HepG2 (cell line): ENCODE measurements around the gene CPT1C. TPM values are rescaled to one million over a fixed set of nuclear protein-coding genes. Genes with fewer than 3 reads are reported as not detected.

Source experiments
- ATAC-seq: fragments of 200-7000 bp; cut with Tn5 transposase; 3 replicates; pipeline ENCODE4 v1.9.1; 2020; ENCODE audit warnings: mild to moderate bottlenecking, moderate library complexity
- BruUV-seq: library from RNA; stranded (reverse); fragments of 400-500 nt; replicated peaks from 2 replicates; lab custom pipeline; 2021; lab: Mats Ljungman, UMichigan
- CTCF ChIA-PET: fragments of 300-600 bp; formaldehyde crosslinking; extraction: SDS; loops from one replicate; lab custom pipeline; 2021; ENCODE audit warnings: low total read pairs, inconsistent platforms, low intra/inter-chr PET ratio; lab: Yijun Ruan, JAX
- POLR2A ChIA-PET: fragments of 350-600 bp; sonication (Branson Sonifier 250); formaldehyde crosslinking; loops from one replicate; lab custom pipeline; 2020; ENCODE audit warnings: antibody characterized with exemption, inconsistent platforms; lab: Yijun Ruan, JAX
- DNase-seq: peaks from one replicate; pipeline ENCODE4 v3.0.0-alpha.2; 2015; ENCODE audit warnings: low spot score
- FAIRE-seq: peaks from 3 replicates; lab custom pipeline; 2011; peaks lifted over from hg19 to GRCh38; lab: Jason Lieb, UNC
- H2AFZ ChIP-seq: one replicate; pipeline ENCODE4 v1.6.1; 2011; ENCODE audit warnings: low read length, inconsistent platforms
- H3K27ac ChIP-seq: fragments of 300-600 bp; 3 replicates; pipeline ENCODE4 v1.8.0; 2011; ENCODE audit warnings: mixed run types, mild to moderate bottlenecking, mixed read lengths, low read length, inconsistent platforms; ENCODE audit not compliant: insufficient read depth; ENCODE audit errors: extremely low read length
- H3K27me3 ChIP-seq, 2 experiments: fragments of 200-600 bp in 1 of 2; 2 replicates in 1 of 2; 3 replicates in 1 of 2; pipeline versions ENCODE4 v1.6.0 to v1.8.0; 2011; ENCODE audit warnings: low read length in 2 of 2, mild to moderate bottlenecking in 2 of 2, moderate library complexity in 2 of 2, inconsistent platforms in 1 of 2; ENCODE audit not compliant: insufficient read depth in 2 of 2, control insufficient read depth in 1 of 2
- H3K36me3 ChIP-seq, 2 experiments: fragments of 200-600 bp in 1 of 2; replicated peaks in 1 of 2; 2 replicates in 1 of 2; 3 replicates in 1 of 2; pipeline versions ENCODE4 v1.5.1 to v1.8.0; 2011; ENCODE audit warnings: low read length in 2 of 2, inconsistent platforms in 1 of 2; ENCODE audit not compliant: insufficient read depth in 2 of 2, control insufficient read depth in 1 of 2
- H3K4me1 ChIP-seq: 2 replicates; pipeline ENCODE4 v1.5.1; 2012; ENCODE audit warnings: low read length, inconsistent platforms; ENCODE audit not compliant: insufficient read depth
- H3K4me2 ChIP-seq: 2 replicates; pipeline ENCODE4 v1.6.0; 2011; ENCODE audit warnings: low read depth, low read length, inconsistent platforms
- H3K4me3 ChIP-seq, 3 experiments: fragments of 200-600 bp in 1 of 3; sonication (generic), shearing (Covaris generic) in 1 of 3; replicated peaks in 1 of 3; 2 replicates each; pipeline ENCODE4 v1.5.1; 2011 to 2016; ENCODE audit warnings: low read length in 3 of 3, inconsistent platforms in 2 of 3, low read depth in 2 of 3, mild to moderate bottlenecking in 2 of 3, control low read depth in 1 of 3, mixed read lengths in 1 of 3; ENCODE audit not compliant: insufficient read depth in 1 of 3
- H3K79me2 ChIP-seq: one replicate; pipeline ENCODE4 v1.6.1; 2011; ENCODE audit warnings: low read length, inconsistent platforms; ENCODE audit not compliant: insufficient read depth
- H3K9ac ChIP-seq: 2 replicates; pipeline ENCODE4 v1.6.0; 2011; ENCODE audit warnings: mild to moderate bottlenecking, low read depth, low read length, inconsistent platforms; ENCODE audit not compliant: insufficient read depth
- H3K9me3 ChIP-seq: 2 replicates; pipeline ENCODE4 v1.5.1; 2012; ENCODE audit warnings: mild to moderate bottlenecking, low read length
- H4K20me1 ChIP-seq: 2 replicates; pipeline ENCODE4 v1.6.0; 2011; ENCODE audit warnings: inconsistent platforms, mild to moderate bottlenecking, low read length, moderate library complexity; ENCODE audit not compliant: insufficient read depth
- ELF3 ChIP-seq: IDR thresholded peaks from 2 replicates; pipeline ENCODE4 v1.6.1; 2016; ENCODE audit warnings: missing genetic modification reagents, missing compliant biosample characterization
- ETV5 ChIP-seq: IDR thresholded peaks from 2 replicates; pipeline ENCODE4 v1.6.1; 2018; ENCODE audit warnings: missing biosample characterization, missing genetic modification reagents, inconsistent platforms, borderline replicate concordance
- JUNB ChIP-seq: sonication (generic); formaldehyde crosslinking; IDR thresholded peaks from 2 replicates; pipeline ENCODE4 v1.8.0; 2022; ENCODE audit warnings: missing genetic modification reagents, mild to moderate bottlenecking, borderline replicate concordance
- NR1H2 ChIP-seq: sonication (generic); formaldehyde crosslinking; IDR thresholded peaks from 2 replicates; pipeline ENCODE4 v1.8.1; 2022; ENCODE audit warnings: low read depth, missing genetic modification reagents, borderline replicate concordance
- PHF5A ChIP-seq: IDR thresholded peaks from one replicate; pipeline ENCODE4 v1.6.1; 2018; ENCODE audit warnings: low read depth, missing genetic modification reagents; ENCODE audit not compliant: unreplicated experiment
- SRY ChIP-seq: sonication (generic); formaldehyde crosslinking; IDR thresholded peaks from 2 replicates; pipeline ENCODE4 v1.8.0; 2022; ENCODE audit warnings: mild to moderate bottlenecking, missing genetic modification reagents
- ZFP41 ChIP-seq: sonication (generic); formaldehyde crosslinking; IDR thresholded peaks from 2 replicates; pipeline ENCODE4 v1.4.0; 2020; ENCODE audit warnings: mild to moderate bottlenecking, missing genetic modification reagents, borderline replicate concordance
- ZNF101 ChIP-seq: sonication (generic); formaldehyde crosslinking; IDR thresholded peaks from 2 replicates; pipeline ENCODE4 v1.4.0; 2020; ENCODE audit warnings: mild to moderate bottlenecking, low read depth, missing genetic modification reagents, borderline replicate concordance
- ZNF367 ChIP-seq: sonication (generic); formaldehyde crosslinking; IDR thresholded peaks from 2 replicates; pipeline ENCODE4 v1.4.0; 2020; ENCODE audit warnings: missing genetic modification reagents, borderline replicate concordance
- ZNF496 ChIP-seq: sonication (generic); formaldehyde crosslinking; IDR thresholded peaks from 2 replicates; pipeline ENCODE4 v1.8.1; 2023; ENCODE audit warnings: mild to moderate bottlenecking, moderate library complexity, missing genetic modification reagents; ENCODE audit not compliant: insufficient replicate concordance
- ZNF788 ChIP-seq: sonication (generic); formaldehyde crosslinking; IDR thresholded peaks from 2 replicates; pipeline ENCODE4 v1.5.0; 2020; ENCODE audit warnings: mild to moderate bottlenecking, missing genetic modification reagents, borderline replicate concordance
- ZNF839 ChIP-seq: sonication (generic); formaldehyde crosslinking; IDR thresholded peaks from 2 replicates; pipeline ENCODE4 v1.4.0; 2020; ENCODE audit warnings: missing genetic modification reagents, mild to moderate bottlenecking, borderline replicate concordance
- ZNF850 ChIP-seq: sonication (generic); formaldehyde crosslinking; conservative IDR thresholded peaks from 2 replicates; pipeline ENCODE4 v1.9.0; 2021; ENCODE audit warnings: mild to moderate bottlenecking, missing genetic modification reagents
- ZNF878 ChIP-seq: sonication (generic); formaldehyde crosslinking; IDR thresholded peaks from 2 replicates; pipeline ENCODE4 v1.8.1; 2023; ENCODE audit warnings: mild to moderate bottlenecking, missing genetic modification reagents, moderate library complexity
- WGBS: methylation state at CpG from one replicate; pipeline ENCODE4 v1.1.6; 2017; ENCODE audit warnings: low lambda C conversion rate; 5-methylcytosine and 5-hydroxymethylcytosine counted together
- in situ Hi-C: cut with HindIII; loops from 2 replicates; pipeline ENCODE4 v1.10.0; 2017; ENCODE audit warnings: low pct_unique_long_range_greater_than_20kb; ENCODE audit not compliant: extremely low pct_ligation_motif_present
- intact Hi-C: fragments of 100-400 bp; cut with micrococcal nuclease; formaldehyde crosslinking; loops from one replicate; pipeline ENCODE4 v1.10.0; 2022; ENCODE audit not compliant: unreplicated experiment
- polyA plus RNA-seq, 8 experiments: library from polyadenylated mRNA; depleted of rRNA in 3 of 8; stranded (reverse) in 7 of 8; unstranded in 1 of 8; fragments of >200 nt; fragmentation: Illumina TruSeq in 4 of 8; extraction: Trizol in 4 of 8; gene quantifications; 2 replicates each; pipeline versions ENCODE4 v1.2.1 to v1.2.3, GENCODE V29; 2011 to 2016; ENCODE audit warnings: low read depth in 4 of 8, missing spikeins in 1 of 8, mixed read lengths in 1 of 8; ENCODE audit not compliant: insufficient read depth in 1 of 8
- total RNA-seq, 5 experiments: library from RNA; depleted of rRNA; stranded (reverse); fragments of >200 nt; fragmentation: Illumina TruSeq; extraction: Trizol; gene quantifications; 2 replicates each; pipeline ENCODE4 v1.2.3, GENCODE V29; 2016; ENCODE audit warnings: low read depth in 1 of 5
- TF ChIP-seq, protein P1 (sequence below): sonication (generic); formaldehyde crosslinking; IDR thresholded peaks from 2 replicates; pipeline ENCODE4 v1.8.0; 2023; ENCODE audit warnings: mild to moderate bottlenecking, missing genetic modification reagents
- TF ChIP-seq, protein P2 (sequence below): sonication (generic); formaldehyde crosslinking; IDR thresholded peaks from 2 replicates; pipeline ENCODE4 v1.8.0; 2022; ENCODE audit warnings: mild to moderate bottlenecking, missing genetic modification reagents, borderline replicate concordance
- TF ChIP-seq, protein P3 (sequence below): sonication (generic); formaldehyde crosslinking; conservative IDR thresholded peaks from 2 replicates; pipeline ENCODE4 v1.8.1; 2023; ENCODE audit warnings: missing genetic modification reagents
- TF ChIP-seq, protein P4 (sequence below): sonication (generic); formaldehyde crosslinking; IDR thresholded peaks from 2 replicates; pipeline ENCODE4 v1.5.0; 2020; ENCODE audit warnings: mild to moderate bottlenecking, missing genetic modification reagents

The CPT1C gene
- total and polyA plus RNA-seq, 2 of the 13 experiments (the other 11 are each of a cell fraction or from before 2014, with no cell fraction given), result 0.18 TPM; not detected in 1

DNA sequence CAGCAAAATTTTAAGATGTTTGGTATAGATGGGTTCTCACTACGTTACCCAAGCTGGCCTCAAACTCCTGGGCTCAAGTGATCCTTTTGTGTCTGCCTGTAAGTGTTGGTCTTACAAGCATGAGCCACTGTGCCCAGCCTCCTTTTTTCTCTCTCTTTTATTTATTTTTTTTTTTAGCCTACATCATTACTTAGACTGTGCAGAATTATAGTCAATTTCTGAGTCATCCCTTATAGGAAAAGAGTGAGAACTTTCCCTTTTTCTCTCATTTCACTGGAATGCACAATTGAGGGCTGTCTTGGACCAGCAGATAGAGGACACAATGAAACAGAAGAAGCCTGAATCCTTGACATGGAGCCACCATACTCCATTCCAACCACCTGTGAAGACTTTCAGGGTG, 58.9 kb downstream of the CPT1C start:
- no peak overlapping the region for H2AFZ ChIP-seq
- H3K4me3 ChIP-seq, result no peak overlapping the region
- TF ChIP-seq ZNF788 (CRISPR knock-in tag), result no peak
- TF ChIP-seq, protein P1, sequence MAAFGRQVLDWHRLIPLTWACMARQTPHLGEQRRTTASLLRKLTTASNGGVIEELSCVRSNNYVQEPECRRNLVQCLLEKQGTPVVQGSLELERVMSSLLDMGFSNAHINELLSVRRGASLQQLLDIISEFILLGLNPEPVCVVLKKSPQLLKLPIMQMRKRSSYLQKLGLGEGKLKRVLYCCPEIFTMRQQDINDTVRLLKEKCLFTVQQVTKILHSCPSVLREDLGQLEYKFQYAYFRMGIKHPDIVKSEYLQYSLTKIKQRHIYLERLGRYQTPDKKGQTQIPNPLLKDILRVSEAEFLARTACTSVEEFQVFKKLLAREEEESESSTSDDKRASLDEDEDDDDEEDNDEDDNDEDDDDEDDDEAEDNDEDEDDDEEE (CRISPR knock-in tag), result no peak
- TF ChIP-seq NR1H2, result no peak
- no peak for TF ChIP-seq PHF5A (CRISPR knock-in tag)
- TF ChIP-seq ZNF101, result no peak
- TF ChIP-seq, protein P2, sequence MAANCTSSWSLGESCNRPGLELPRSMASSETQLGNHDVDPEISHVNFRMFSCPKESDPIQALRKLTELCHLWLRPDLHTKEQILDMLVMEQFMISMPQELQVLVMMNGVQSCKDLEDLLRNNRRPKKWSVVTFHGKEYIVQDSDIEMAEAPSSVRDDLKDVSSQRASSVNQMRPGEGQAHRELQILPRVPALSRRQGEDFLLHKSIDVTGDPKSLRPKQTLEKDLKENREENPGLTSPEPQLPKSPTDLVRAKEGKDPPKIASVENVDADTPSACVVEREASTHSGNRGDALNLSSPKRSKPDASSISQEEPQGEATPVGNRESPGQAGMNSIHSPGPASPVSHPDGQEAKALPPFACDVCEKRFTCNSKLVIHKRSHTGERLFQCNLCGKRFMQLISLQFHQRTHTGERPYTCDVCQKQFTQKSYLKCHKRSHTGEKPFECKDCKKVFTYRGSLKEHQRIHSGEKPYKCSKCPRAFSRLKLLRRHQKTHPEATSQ (CRISPR knock-in tag), result no peak
- TF ChIP-seq, protein P3, sequence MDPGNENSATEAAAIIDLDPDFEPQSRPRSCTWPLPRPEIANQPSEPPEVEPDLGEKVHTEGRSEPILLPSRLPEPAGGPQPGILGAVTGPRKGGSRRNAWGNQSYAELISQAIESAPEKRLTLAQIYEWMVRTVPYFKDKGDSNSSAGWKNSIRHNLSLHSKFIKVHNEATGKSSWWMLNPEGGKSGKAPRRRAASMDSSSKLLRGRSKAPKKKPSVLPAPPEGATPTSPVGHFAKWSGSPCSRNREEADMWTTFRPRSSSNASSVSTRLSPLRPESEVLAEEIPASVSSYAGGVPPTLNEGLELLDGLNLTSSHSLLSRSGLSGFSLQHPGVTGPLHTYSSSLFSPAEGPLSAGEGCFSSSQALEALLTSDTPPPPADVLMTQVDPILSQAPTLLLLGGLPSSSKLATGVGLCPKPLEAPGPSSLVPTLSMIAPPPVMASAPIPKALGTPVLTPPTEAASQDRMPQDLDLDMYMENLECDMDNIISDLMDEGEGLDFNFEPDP (CRISPR knock-in tag), result no peak
- no peak for TF ChIP-seq ETV5
- TF ChIP-seq SRY (CRISPR knock-in tag), result no peak
- no peak for TF ChIP-seq ZNF850
- no peak for TF ChIP-seq ZNF878 (CRISPR knock-in tag)
- no peak for TF ChIP-seq ZFP41 (CRISPR knock-in tag)
- no peak for TF ChIP-seq ZNF496 (CRISPR knock-in tag)
- TF ChIP-seq, protein P4, sequence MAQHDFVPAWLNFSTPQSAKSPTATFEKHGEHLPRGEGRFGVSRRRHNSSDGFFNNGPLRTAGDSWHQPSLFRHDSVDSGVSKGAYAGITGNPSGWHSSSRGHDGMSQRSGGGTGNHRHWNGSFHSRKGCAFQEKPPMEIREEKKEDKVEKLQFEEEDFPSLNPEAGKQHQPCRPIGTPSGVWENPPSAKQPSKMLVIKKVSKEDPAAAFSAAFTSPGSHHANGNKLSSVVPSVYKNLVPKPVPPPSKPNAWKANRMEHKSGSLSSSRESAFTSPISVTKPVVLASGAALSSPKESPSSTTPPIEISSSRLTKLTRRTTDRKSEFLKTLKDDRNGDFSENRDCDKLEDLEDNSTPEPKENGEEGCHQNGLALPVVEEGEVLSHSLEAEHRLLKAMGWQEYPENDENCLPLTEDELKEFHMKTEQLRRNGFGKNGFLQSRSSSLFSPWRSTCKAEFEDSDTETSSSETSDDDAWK (CRISPR knock-in tag), result no peak
- TF ChIP-seq ELF3 (CRISPR knock-in tag), result no peak
- TF ChIP-seq ZNF839 (CRISPR knock-in tag), result no peak
- TF ChIP-seq ZNF367 (CRISPR knock-in tag), result no peak
- no peak for TF ChIP-seq JUNB (CRISPR knock-in tag)
- TF ChIP-seq, all 625 proteins: peak for 0
- Histone ChIP-seq H3K9me3 (peaks cover 8% of the 10 kb centered on the region; the same call in 1 of the 2 replicates), H3K36me3 (no peaks in the 10 kb centered on the region), H3K4me2 (no peak overlapping the region), H4K20me1 (no peaks in the 10 kb centered on the region), H3K4me1 (no peaks in the 10 kb centered on the region), H3K9ac (no peak overlapping the region), H3K27ac (no peak overlapping the region), H3K27me3 (no peaks in the 10 kb centered on the region; a peak in 1 of 5 replicates), H3K79me2 (no peaks in the 10 kb centered on the region)
- ATAC-seq, result no peak
- WGBS, result 38% methylated on average over 1 of the region's 1 CpG
- intact Hi-C loops, result no loop called here
- no TSS peak for BruUV-seq
- POLR2A ChIA-PET, result no interaction called here
- DNase-seq, result no peak
- FAIRE-seq, result no peak
- in situ Hi-C loops, result no loop called here
- CTCF ChIA-PET, result no interaction called here
